GM21723 (cell line): Measurements from ENCODE around the gene PLCXD1.
A peak's percentile ranks its signal among the peaks of the same experiment; 100 is the strongest.
"Not testable (repeated sequence)": the region's sequence is repeated elsewhere in the genome, so short reads cannot be mapped to it uniquely, and the experiment has no call there.

Experiments
- ATAC-seq: cut with Tn5 transposase; IDR thresholded peaks from one replicate; pipeline ENCODE4 v1.9.1; 2021; ENCODE audit warnings: mild to moderate bottlenecking, moderate library complexity; ENCODE audit not compliant: unreplicated experiment

Gene PLCXD1

GRCh38 chrX:262381-262909 lies 18.7 kb upstream of the PLCXD1 start:
- peak; percentile 59 for ATAC-seq

DNA sequence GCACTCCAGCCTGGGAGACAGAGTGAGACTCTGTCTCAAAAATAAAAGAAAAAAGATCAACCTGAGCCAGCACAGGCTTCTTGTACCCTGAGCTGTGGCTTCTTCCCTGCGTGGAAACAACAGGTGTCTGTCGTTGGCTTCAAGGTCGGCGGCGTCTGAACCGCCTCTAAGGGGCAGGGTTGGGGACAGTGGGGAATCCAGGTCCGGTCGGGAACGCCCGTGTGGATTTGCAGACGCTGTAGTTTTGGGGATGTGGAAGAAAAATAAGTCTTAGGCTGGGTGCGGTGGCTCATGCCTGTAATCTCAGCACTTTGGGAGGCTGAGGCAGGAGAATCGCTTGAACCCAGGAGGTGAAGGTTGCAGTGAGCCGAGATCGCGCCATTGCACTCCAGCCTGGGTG lies 17.2 kb upstream of the PLCXD1 start:
- ATAC-seq: not testable (repeated sequence)

- ATAC-seq: no peak
Measured at GRCh38 chrX:264634-265455, 16.3 kb upstream of the PLCXD1 start.

GRCh38 chrX:265502-265901 lies 15.7 kb upstream of the PLCXD1 start:
- no peak for ATAC-seq

- ATAC-seq: no peak
Measured at GRCh38 chrX:267771-268261, 13.4 kb upstream of the PLCXD1 start.

DNA sequence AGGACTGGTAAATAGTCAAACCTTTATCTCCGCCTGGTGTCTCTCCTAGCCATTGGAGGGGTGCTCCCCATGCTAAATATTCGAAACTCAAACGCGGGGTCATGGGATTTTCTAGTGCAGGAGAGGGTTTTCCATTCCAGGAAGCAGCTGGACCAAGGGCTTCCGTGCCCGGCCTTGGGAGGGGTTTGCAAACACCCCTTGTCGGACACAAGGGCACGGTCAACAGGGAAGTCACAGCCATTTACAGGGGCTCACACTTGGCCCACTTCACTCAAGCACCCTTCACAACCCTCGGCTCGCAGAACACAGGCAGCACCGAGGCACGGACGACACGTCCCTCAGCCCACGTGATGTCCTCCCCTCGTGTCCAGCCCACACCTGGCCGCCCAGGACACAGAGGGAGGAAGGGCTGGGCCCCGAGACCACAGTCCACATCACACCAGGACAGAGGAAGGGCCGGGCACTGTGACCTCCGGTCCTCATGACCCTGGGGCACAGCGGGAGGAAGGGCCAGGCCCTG lies 10.3 kb upstream of the PLCXD1 start:
- no peak for ATAC-seq

DNA sequence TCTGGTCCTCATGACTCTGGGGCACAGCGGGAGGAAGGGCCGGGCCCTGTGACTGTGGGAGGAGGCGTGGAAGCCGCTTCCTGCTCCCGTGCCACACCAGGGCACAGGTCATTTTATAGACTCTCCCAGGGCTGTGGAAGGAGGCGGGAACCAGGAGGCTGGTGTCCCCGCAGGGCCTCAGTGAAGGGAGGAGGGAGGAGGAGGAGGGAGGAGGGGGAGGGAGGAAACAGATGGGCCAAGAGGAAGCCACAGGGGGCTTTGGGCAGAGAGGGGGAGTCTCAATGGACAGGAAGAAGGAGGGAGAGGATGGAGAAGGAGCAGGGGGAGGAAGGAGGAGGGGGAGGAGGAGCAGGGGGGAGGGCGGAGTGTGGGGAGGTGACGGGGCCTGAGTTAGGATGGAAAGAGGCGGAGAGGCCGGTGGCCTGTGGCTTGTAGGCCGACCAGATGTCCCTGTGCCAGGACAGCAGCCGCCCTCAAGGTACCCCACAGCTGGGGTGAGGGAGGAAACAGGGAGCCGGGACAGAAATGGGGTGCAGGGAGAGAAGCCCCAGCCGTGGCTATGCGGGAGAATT lies 6.2 kb upstream of the PLCXD1 start:
- ATAC-seq: no peak

DNA sequence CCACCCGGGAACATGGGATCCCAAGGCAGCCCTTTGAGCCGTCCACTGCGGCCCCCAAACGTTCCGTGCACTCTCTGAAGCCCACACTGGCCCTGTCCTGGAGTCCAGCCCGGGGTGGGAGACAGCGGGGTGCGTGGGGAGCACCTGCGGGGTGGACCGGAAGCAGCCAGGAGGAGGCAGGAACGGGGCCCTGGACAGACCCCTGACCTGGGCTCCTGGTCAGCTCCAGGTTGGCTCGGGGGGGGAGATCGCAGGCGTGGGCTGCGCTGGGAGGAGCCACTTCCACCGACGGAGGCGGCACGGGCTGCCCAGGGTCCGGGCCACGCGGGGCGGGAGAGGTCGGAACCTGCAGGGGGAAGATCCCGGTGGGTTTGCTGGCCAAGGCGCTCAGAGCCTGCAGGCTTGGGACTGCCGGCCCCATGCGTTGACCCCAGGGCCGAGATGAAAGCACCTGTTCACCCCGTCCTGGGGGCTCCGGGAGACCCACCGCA lies 5.7 kb upstream of the PLCXD1 start:
- peak; percentile 29 for ATAC-seq

DNA sequence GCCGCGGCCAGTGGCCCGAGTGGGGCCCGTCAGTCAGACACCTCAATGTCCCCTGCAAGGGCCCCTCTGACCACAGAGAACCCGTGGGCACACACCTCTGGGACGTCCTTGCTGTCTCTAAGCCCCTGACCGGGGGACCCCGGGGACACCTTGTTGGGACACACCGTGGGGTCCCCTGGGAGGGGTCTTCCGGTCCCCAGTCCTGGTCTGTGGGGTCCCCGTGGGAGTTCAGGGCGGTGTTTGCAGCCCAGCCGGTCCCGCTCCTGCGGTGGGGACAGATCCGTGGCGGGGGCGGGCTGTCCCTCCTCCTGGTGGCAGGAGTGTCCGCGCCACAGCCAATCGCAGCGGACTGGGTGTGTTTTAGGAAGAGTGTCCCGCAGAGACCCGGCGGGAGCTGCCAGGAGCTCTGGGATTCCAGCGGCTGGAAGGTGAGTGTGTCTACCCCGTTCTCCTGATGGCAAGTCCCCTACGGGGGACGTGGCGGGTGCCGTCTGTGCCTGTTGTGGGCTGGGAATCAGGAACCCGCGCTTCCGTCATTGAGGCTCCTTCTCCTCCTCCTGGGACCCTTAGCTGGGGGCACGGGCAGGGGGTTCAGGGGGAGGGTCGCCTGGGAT lies 5.1 kb upstream of the PLCXD1 start:
- ATAC-seq: peak; percentile 87

- ATAC-seq: peak; percentile 45
Measured at GRCh38 chrX:276581-277201, 4.5 kb upstream of the PLCXD1 start.

DNA sequence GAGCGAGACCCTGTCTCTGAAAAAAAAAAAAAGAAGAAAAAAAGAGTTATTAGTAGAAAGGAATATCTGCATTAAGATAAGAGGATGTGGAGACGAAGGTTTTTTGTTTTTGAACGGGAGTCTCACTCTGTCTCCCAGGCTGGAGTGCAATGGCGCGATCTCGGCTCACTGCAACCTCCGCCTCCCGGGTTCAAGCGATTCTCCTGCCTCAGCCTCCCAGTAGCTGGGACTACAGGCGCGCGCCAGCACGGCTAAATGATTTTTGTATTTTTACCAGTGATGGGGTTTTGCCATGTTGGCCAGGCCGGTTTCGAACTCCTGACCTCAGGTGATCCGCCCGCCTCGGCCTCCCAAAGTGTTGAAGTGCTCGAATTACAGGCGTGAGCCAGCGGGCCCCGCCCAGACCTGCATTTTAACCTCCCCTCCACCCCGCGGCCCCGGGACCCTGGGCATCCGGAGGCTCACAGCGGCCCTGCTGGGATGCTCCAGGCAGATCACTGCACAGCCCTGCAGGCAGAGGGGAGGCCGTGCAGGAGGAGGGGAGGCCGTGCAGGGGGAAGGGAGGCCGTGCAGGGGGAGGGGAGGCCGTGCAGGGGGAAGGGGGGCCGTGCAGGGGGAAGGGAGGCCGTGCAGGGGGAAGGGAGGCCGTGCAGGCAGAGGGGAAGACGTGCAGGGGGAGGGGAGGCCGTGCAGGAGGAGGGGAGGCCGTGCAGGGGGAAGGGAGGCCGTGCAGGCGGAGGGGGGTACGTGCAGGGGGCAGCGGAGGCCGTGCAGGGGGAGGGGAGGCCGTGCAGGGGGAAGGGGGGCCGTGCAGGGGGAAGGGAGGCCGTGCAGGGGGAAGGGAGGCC lies 1.2 kb upstream of the PLCXD1 start:
- ATAC-seq: not testable (repeated sequence)

- not testable (repeated sequence) for ATAC-seq
Measured at GRCh38 chrX:280722-281121, 459 bp upstream of the PLCXD1 start.

- not testable (repeated sequence) for ATAC-seq
Measured at GRCh38 chrX:282000-282681, 960 bp downstream of the PLCXD1 start.

DNA sequence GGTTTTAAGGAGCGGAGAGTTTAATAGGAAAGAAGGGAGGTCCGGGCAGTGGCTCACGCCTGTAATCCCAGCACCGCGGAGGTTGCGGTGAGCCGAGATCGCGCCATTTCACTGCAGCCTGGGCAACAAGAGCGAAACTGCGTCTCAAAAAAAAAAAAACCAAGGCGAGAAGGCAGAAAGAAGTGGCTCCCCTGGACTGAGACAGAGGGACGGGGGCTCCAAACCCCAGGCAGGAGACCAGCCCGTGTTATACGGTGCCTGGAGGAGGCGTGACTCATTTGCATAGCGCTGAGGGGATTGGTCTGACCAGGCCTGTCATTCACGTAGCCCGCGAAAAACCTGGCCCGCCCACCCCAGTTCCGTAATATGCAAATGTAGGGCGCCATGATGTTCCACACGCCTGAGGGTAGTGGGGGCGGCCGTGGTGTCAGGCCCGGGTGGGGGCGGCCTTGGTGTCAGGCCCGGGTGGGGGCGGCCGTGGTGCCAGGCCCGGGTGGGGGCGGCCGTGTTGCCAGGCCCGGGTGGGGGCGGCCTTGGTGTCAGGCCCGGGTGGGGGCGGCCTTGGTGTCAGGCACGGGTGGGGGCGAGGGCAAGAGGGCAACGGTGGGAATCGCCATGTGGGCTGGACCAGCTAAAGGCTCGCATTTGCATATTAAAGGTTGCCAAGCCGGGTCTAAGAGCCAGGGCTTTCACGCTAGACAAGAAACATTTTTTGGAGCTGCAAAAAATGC lies 2.1 kb downstream of the PLCXD1 start:
- ATAC-seq: peak; percentile 99

GRCh38 chrX:285076-285677 lies 4.0 kb downstream of the PLCXD1 start:
- no peak for ATAC-seq

DNA sequence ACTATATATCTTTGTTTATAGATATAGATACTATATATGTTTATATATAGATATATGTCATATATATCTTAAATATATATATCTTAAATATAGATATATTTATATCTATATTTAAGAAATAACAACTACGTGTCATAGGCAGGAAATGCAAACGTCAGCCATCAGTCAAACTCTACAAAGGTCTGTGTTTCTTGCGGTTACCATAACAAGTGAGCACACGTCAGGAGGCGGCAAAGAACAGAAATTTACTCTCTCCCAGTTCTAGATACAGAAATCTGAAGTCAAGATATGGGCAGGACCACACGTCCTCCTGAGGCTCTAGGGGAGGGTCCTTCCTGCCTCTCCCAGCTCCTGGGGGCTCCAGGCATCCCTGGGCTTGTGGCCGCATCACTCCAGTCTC lies 6.5 kb downstream of the PLCXD1 start:
- ATAC-seq: no peak

DNA sequence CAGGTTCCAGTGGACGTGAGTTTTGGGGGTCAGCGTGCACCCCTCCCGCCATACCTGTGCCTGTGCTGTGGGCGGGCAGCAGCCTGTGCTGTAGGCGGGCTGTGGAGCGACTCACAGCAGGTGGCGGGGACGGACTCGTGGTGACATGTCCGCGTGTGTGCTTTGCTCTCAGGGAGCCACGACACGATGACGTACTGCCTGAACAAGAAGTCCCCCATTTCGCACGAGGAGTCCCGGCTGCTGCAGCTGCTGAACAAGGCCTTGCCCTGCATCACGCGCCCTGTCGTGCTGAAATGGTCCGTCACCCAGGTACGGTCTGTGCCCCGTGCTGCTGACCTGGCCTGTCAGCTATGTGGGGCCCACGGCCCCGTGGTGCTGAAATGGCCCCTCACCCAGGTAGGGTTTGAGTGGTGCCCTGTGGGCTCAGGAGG lies 7.4 kb downstream of the PLCXD1 start:
- ATAC-seq: no peak

DNA sequence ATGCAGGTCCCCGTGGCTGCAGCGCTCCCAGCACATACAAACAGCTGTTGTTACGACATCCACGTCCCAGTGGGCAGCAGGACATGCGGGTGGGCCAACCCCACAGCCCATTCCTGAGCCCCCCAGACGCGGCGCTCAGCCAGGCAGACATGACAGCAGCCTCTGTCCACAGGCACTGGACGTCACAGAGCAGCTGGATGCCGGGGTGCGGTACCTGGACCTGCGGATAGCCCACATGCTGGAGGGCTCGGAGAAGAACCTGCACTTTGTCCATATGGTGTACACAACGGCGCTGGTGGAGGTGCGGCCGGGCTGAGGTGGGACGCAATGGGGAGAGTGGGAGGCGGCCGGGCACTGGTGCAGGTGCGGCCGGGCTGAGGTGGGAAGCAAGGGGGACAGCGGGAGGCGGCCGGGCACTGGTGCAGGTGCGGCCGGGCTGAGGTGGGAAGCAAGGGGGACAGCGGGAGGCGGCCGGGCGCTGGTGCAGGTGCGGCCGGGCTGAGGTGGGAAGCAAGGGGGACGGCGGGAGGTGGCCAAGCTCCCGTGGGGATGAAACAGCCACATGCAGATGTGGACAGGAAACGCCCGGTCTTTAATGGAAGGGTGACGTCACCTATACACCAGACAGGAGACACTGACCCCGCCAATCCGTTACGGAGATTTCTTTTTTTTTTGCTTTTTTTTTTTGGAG lies 9.4 kb downstream of the PLCXD1 start:
- ATAC-seq: no peak
